HCT116 (cell line): ENCODE results near the gene CYP46A1.

ENCODE experiments used
- CTCF ChIP-seq, 3 experiments: fragments of 200-600 bp in 1 of 3; sonication (generic) in 1 of 3; IDR thresholded peaks in 2 of 3; conservative IDR thresholded peaks in 1 of 3; 2 replicates each; pipeline ENCODE4 v1.5.1; 2012 to 2017; ENCODE audit warnings: low read depth in 2 of 3, low read length in 2 of 3, antibody characterized with exemption in 1 of 3, borderline replicate concordance in 1 of 3, control low read depth in 1 of 3, mild to moderate bottlenecking in 1 of 3, mixed read lengths in 1 of 3, mixed run types in 1 of 3, moderate library complexity in 1 of 3; ENCODE audit not compliant: insufficient read depth in 1 of 3
- ZBTB33 ChIP-seq: IDR thresholded peaks from 2 replicates; pipeline ENCODE4 v1.6.1; 2011; ENCODE audit warnings: mild to moderate bottlenecking, low read length, moderate library complexity; ENCODE audit not compliant: insufficient replicate concordance; ENCODE audit errors: extremely low read depth

- no peak for TF ChIP-seq ZBTB33
- no peak for TF ChIP-seq CTCF (IDR thresholded peaks at IDR 0.05 in 2 of 3, conservative IDR thresholded peaks at IDR 0.05 in 1 of 3; ENCODE audit: borderline replicate concordance in 1 of 3, insufficient read depth in 1 of 3, low read depth in 2 of 3, low read length in 2 of 3)
Observed at GRCh38 chr14:99727096-99727870, 43.2 kb downstream of the CYP46A1 start.
